SK-N-SH (cell line): ENCODE results near the gene HRH2. TPM values are rescaled to one million over a fixed set of nuclear protein-coding genes. Genes with fewer than 3 reads are reported as not detected.

ENCODE experiments used
- CTCF ChIA-PET: fragments of 300-600, 350-600 bp; formaldehyde crosslinking; extraction: SDS; loops from one replicate; lab custom pipeline; 2021; lab: Yijun Ruan, JAX
- POLR2A ChIA-PET: fragments of 350-600 bp; sonication (Branson Sonifier 250); formaldehyde crosslinking; extraction: SDS; loops from one replicate; lab custom pipeline; 2020; ENCODE audit warnings: antibody characterized with exemption, inconsistent platforms; lab: Yijun Ruan, JAX
- DNase-seq: peaks from one replicate; pipeline ENCODE4 v3.0.0; 2012
- H2AFZ ChIP-seq: fragments of 200-600 bp; sonication (generic); 2 replicates; pipeline ENCODE4 v1.8.1; 2016; ENCODE audit warnings: antibody characterized with exemption, mild to moderate bottlenecking, low read depth
- H3F3A ChIP-seq: fragments of 200-600 bp; sonication (generic); replicated peaks from 2 replicates; pipeline ENCODE3; 2016; ENCODE audit warnings: antibody characterized with exemption, mild to moderate bottlenecking; ENCODE audit not compliant: insufficient read depth
- H3K27ac ChIP-seq, 2 experiments: fragments of 200-500 bp in 1 of 2; fragments of 200-600 bp in 1 of 2; sonication (Bioruptor generic) in 1 of 2; sonication (generic), shearing (Covaris generic) in 1 of 2; 2 replicates each; pipeline versions ENCODE4 v1.5.1 to v1.6.1; 2014 to 2016; ENCODE audit warnings: low read depth in 2 of 2, inconsistent platforms in 1 of 2, low read length in 1 of 2, mild to moderate bottlenecking in 1 of 2, mixed read lengths in 1 of 2
- H3K27me3 ChIP-seq: fragments of 200-600 bp; sonication (generic), shearing (Covaris generic); 2 replicates; pipeline ENCODE4 v1.6.1; 2016; ENCODE audit warnings: mixed run types; ENCODE audit not compliant: insufficient read depth
- H3K36me3 ChIP-seq, 2 experiments: fragments of 200-500 bp in 1 of 2; fragments of 200-600 bp in 1 of 2; sonication (Bioruptor generic) in 1 of 2; sonication (generic) in 1 of 2; replicated peaks in 1 of 2; 2 replicates each; pipeline versions ENCODE3 to v1.5.1; 2014 to 2016; ENCODE audit warnings: low read length in 1 of 2, mild to moderate bottlenecking in 1 of 2; ENCODE audit not compliant: insufficient read depth in 2 of 2, control insufficient read depth in 1 of 2
- H3K4me1 ChIP-seq, 2 experiments: fragments of 200-500 bp in 1 of 2; fragments of 200-600 bp in 1 of 2; sonication (Bioruptor generic) in 1 of 2; sonication (generic), shearing (Covaris generic) in 1 of 2; 2 replicates each; pipeline versions ENCODE4 v1.5.1 to v1.6.1; 2014 to 2016; ENCODE audit warnings: low read depth in 1 of 2, low read length in 1 of 2, mixed run types in 1 of 2; ENCODE audit not compliant: insufficient read depth in 2 of 2, control insufficient read depth in 1 of 2
- H3K4me2 ChIP-seq: fragments of 200-600 bp; sonication (generic), shearing (Covaris generic); 2 replicates; pipeline ENCODE4 v1.6.1; 2017; ENCODE audit warnings: mixed run types
- H3K4me3 ChIP-seq, 2 experiments: fragments of 200-500 bp in 1 of 2; fragments of 200-600 bp in 1 of 2; sonication (Bioruptor generic) in 1 of 2; sonication (generic), shearing (Covaris generic) in 1 of 2; 2 replicates each; pipeline versions ENCODE4 v1.5.1 to v1.8.1; 2014 to 2016; ENCODE audit warnings: low read depth in 2 of 2, inconsistent platforms in 1 of 2, low read length in 1 of 2, mild to moderate bottlenecking in 1 of 2, mixed read lengths in 1 of 2, moderate library complexity in 1 of 2
- H3K79me2 ChIP-seq: fragments of 200-600 bp; sonication (generic); 2 replicates; pipeline ENCODE4 v1.8.1; 2017; ENCODE audit warnings: mild to moderate bottlenecking; ENCODE audit not compliant: insufficient read depth
- H3K9ac ChIP-seq: fragments of 200-600 bp; sonication (generic); 2 replicates; pipeline ENCODE4 v1.6.1; 2017; ENCODE audit warnings: mixed run types
- H3K9me2 ChIP-seq: fragments of 200-600 bp; sonication (generic); 2 replicates; pipeline ENCODE4 v1.6.1; 2017; ENCODE audit warnings: mixed run types
- H3K9me3 ChIP-seq: fragments of 200-600 bp; sonication (generic); 2 replicates; pipeline ENCODE4 v1.6.1; 2017; ENCODE audit warnings: mixed run types, mild to moderate bottlenecking, moderate library complexity
- H4K20me1 ChIP-seq: fragments of 200-600 bp; sonication (generic); 2 replicates; pipeline ENCODE4 v1.6.1; 2017; ENCODE audit warnings: mild to moderate bottlenecking, mixed run types; ENCODE audit not compliant: insufficient read depth
- CHD2 ChIP-seq: fragments of 150-350 bp; IDR thresholded peaks from 2 replicates; pipeline ENCODE4 v1.6.1; 2018; ENCODE audit warnings: low read length; ENCODE audit not compliant: partially characterized antibody
- CTCF ChIP-seq: fragments of 200-600 bp; sonication (generic); IDR thresholded peaks from 2 replicates; pipeline ENCODE4 v1.6.1; 2017; ENCODE audit warnings: antibody characterized with exemption, mild to moderate bottlenecking, moderate library complexity
- EP300 ChIP-seq, 2 experiments: IDR thresholded peaks; 2 replicates each; pipeline versions ENCODE4 v1.4.0 to v1.6.1; 2012; ENCODE audit warnings: borderline replicate concordance in 1 of 2, low read depth in 1 of 2, low read length in 1 of 2
- GATA2 ChIP-seq: sonication (generic); formaldehyde crosslinking; IDR thresholded peaks from 2 replicates; pipeline ENCODE4 v1.5.0; 2020; ENCODE audit warnings: mild to moderate bottlenecking, missing genetic modification reagents
- MAX ChIP-seq: IDR thresholded peaks from 2 replicates; pipeline ENCODE4 v1.4.0; 2012; ENCODE audit warnings: low read depth
- NFIC ChIP-seq: IDR thresholded peaks from 2 replicates; pipeline ENCODE4 v1.4.0; 2012; ENCODE audit warnings: borderline replicate concordance
- PBX3 ChIP-seq: IDR thresholded peaks from 2 replicates; pipeline ENCODE4; 2012
- POLR2AphosphoS5 ChIP-seq: IDR thresholded peaks from 2 replicates; pipeline ENCODE4 v1.6.1; 2012; ENCODE audit warnings: low read depth, low read length
- RCOR1 ChIP-seq: fragments of 150-350 bp; IDR thresholded peaks from 2 replicates; pipeline ENCODE4 v1.6.1; 2017; ENCODE audit warnings: antibody characterized with exemption, low read length
- RFX5 ChIP-seq: IDR thresholded peaks from 2 replicates; pipeline ENCODE4 v1.6.1; 2012; ENCODE audit warnings: mild to moderate bottlenecking, improper control_type of control experiment, low read length
- RXRA ChIP-seq: IDR thresholded peaks from 2 replicates; pipeline ENCODE4 v1.4.0; 2012; ENCODE audit warnings: low read depth, mild to moderate bottlenecking, borderline replicate concordance
- SIN3A ChIP-seq: IDR thresholded peaks from 2 replicates; pipeline ENCODE4 v1.6.1; 2012; ENCODE audit warnings: low read depth, mild to moderate bottlenecking, low read length, moderate library complexity, borderline replicate concordance
- TAF1 ChIP-seq: IDR thresholded peaks from 2 replicates; pipeline ENCODE4 v1.6.1; 2012; ENCODE audit warnings: low read depth, mild to moderate bottlenecking, low read length, moderate library complexity, borderline replicate concordance
- TCF12 ChIP-seq: IDR thresholded peaks from 2 replicates; pipeline ENCODE4 v1.4.0; 2012
- USF2 ChIP-seq: fragments of 150-350 bp; IDR thresholded peaks from 2 replicates; pipeline ENCODE4 v1.6.1; 2017; ENCODE audit warnings: antibody characterized with exemption, low read length, low read depth, borderline replicate concordance
- YY1 ChIP-seq: IDR thresholded peaks from 2 replicates; pipeline ENCODE4 v1.4.0; 2012; ENCODE audit warnings: low read depth, mild to moderate bottlenecking
- WGBS: methylation state at CpG from one replicate; pipeline ENCODE4 v1.1.6; 2017; ENCODE audit warnings: low lambda C conversion rate; 5-methylcytosine and 5-hydroxymethylcytosine counted together
- polyA plus RNA-seq, 3 experiments: library from polyadenylated mRNA; depleted of rRNA; stranded (reverse); fragments of >200 nt; gene quantifications; 2 replicates each; pipeline ENCODE4 v1.2.3, GENCODE V29; 2012
- TF ChIP-seq, protein P1 (sequence below): IDR thresholded peaks from 2 replicates; pipeline ENCODE4 v1.6.1; 2012; ENCODE audit warnings: mild to moderate bottlenecking, low read depth, low read length, moderate library complexity
- TF ChIP-seq, protein P2 (sequence below): IDR thresholded peaks from 2 replicates; pipeline ENCODE4 v1.4.0; 2012; ENCODE audit warnings: low read depth, borderline replicate concordance
- TF ChIP-seq, protein P3 (sequence below): fragments of 150-350 bp; IDR thresholded peaks from 2 replicates; pipeline ENCODE4 v1.6.1; 2016; ENCODE audit warnings: mild to moderate bottlenecking, low read depth, low read length

HRH2 gene
- polyA plus RNA-seq, 1 of the 3 experiments (the other 2 are of a cell fraction): 0.08 TPM

- CTCF ChIA-PET: interaction anchor here (0.6 to 7.3 kb wide), 3 partner anchors 16 to 211 kb away, joined by 3 to 60 read pairs (median 5); no protein-coding TSS in a partner anchor
- TF ChIP-seq POLR2AphosphoS5 (no peak), RCOR1 (no peak), RXRA (no peak), SIN3A (no peak), TAF1 (no peak), RFX5 (no peak), GATA2 (no peak), EP300 (IDR thresholded peaks at IDR 0.05; ENCODE audit: borderline replicate concordance in 1 of 2, low read depth in 1 of 2, low read length in 1 of 2) (no peak), USF2 (no peak), CHD2 (no peak), TCF12 (no peak), NFIC (no peak), PBX3 (no peak), MAX (no peak), YY1 (no peak), CTCF (no peak)
- TF ChIP-seq, protein P1, sequence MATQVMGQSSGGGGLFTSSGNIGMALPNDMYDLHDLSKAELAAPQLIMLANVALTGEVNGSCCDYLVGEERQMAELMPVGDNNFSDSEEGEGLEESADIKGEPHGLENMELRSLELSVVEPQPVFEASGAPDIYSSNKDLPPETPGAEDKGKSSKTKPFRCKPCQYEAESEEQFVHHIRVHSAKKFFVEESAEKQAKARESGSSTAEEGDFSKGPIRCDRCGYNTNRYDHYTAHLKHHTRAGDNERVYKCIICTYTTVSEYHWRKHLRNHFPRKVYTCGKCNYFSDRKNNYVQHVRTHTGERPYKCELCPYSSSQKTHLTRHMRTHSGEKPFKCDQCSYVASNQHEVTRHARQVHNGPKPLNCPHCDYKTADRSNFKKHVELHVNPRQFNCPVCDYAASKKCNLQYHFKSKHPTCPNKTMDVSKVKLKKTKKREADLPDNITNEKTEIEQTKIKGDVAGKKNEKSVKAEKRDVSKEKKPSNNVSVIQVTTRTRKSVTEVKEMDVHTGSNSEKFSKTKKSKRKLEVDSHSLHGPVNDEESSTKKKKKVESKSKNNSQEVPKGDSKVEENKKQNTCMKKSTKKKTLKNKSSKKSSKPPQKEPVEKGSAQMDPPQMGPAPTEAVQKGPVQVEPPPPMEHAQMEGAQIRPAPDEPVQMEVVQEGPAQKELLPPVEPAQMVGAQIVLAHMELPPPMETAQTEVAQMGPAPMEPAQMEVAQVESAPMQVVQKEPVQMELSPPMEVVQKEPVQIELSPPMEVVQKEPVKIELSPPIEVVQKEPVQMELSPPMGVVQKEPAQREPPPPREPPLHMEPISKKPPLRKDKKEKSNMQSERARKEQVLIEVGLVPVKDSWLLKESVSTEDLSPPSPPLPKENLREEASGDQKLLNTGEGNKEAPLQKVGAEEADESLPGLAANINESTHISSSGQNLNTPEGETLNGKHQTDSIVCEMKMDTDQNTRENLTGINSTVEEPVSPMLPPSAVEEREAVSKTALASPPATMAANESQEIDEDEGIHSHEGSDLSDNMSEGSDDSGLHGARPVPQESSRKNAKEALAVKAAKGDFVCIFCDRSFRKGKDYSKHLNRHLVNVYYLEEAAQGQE: no peak
- TF ChIP-seq, protein P2, sequence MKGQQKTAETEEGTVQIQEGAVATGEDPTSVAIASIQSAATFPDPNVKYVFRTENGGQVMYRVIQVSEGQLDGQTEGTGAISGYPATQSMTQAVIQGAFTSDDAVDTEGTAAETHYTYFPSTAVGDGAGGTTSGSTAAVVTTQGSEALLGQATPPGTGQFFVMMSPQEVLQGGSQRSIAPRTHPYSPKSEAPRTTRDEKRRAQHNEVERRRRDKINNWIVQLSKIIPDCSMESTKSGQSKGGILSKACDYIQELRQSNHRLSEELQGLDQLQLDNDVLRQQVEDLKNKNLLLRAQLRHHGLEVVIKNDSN: no peak
- TF ChIP-seq, protein P3, sequence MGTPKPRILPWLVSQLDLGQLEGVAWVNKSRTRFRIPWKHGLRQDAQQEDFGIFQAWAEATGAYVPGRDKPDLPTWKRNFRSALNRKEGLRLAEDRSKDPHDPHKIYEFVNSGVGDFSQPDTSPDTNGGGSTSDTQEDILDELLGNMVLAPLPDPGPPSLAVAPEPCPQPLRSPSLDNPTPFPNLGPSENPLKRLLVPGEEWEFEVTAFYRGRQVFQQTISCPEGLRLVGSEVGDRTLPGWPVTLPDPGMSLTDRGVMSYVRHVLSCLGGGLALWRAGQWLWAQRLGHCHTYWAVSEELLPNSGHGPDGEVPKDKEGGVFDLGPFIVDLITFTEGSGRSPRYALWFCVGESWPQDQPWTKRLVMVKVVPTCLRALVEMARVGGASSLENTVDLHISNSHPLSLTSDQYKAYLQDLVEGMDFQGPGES: no peak
Observed at GRCh38 chr5:175745210-175745609, 87.3 kb downstream of the HRH2 start.

More at GRCh38 chr5:175745210-175745609, 87.3 kb downstream of the HRH2 start:
- H3K79me2 ChIP-seq: no peaks in the 10 kb centered on the region
- DNase-seq: no peak
- H3K27ac ChIP-seq: no peak overlapping the region
- H3K4me3 ChIP-seq: no peak overlapping the region
- H3F3A ChIP-seq: no peaks in the 10 kb centered on the region
- H4K20me1 ChIP-seq: no peaks in the 10 kb centered on the region
- no peaks in the 10 kb centered on the region for H3K9me3 ChIP-seq
- H3K4me1 ChIP-seq: peaks cover 0 to 5% of the 10 kb centered on the region in 2 experiments; a peak in 1 of 4 replicates
- H3K4me2 ChIP-seq: no peak overlapping the region
- 28% methylated on average over 3 of the region's 3 CpGs for WGBS
- H2AFZ ChIP-seq: no peak overlapping the region
- no peaks in the 10 kb centered on the region for H3K9me2 ChIP-seq
- H3K36me3 ChIP-seq: no peaks in the 10 kb centered on the region
- no peaks in the 10 kb centered on the region for H3K27me3 ChIP-seq
- POLR2A ChIA-PET: no interaction called here
- no peak overlapping the region for H3K9ac ChIP-seq
